GM23338 (cell line): ENCODE measurements around the gene CABCOCO1. TPM values are rescaled to one million over a fixed set of nuclear protein-coding genes. Genes with fewer than 3 reads are reported as not detected.

Experiments
- ATAC-seq: fragments of 200-7000 bp; cut with Tn5 transposase; 3 replicates; pipeline ENCODE4 v1.9.1; 2020
- DNase-seq: peaks from one replicate; pipeline ENCODE4 v3.0.0-alpha.2; 2015; ENCODE audit warnings: low spot score
- H2AFZ ChIP-seq: fragments of 200-600 bp; sonication (generic); 2 replicates; pipeline ENCODE4 v1.8.0; 2016; ENCODE audit warnings: antibody characterized with exemption, mild to moderate bottlenecking, moderate library complexity
- H3F3A ChIP-seq: fragments of 200-600 bp; sonication (generic); replicated peaks from 2 replicates; pipeline ENCODE4 v1.8.0; 2017; ENCODE audit warnings: antibody characterized with exemption, mixed run types, low read depth
- H3K27ac ChIP-seq: fragments of 200-600 bp; sonication (generic); 2 replicates; pipeline ENCODE4 v1.6.1; 2016; ENCODE audit warnings: low read depth
- H3K27me3 ChIP-seq: fragments of 200-600 bp; sonication (generic); 2 replicates; pipeline ENCODE4 v1.8.0; 2016; ENCODE audit warnings: mild to moderate bottlenecking, mixed run types, moderate library complexity; ENCODE audit not compliant: insufficient read depth
- H3K36me3 ChIP-seq: fragments of 200-600 bp; sonication (generic); 2 replicates; pipeline ENCODE4 v1.8.0; 2016; ENCODE audit warnings: mild to moderate bottlenecking; ENCODE audit not compliant: insufficient read depth
- H3K4me1 ChIP-seq: fragments of 200-600 bp; sonication (generic); 2 replicates; pipeline ENCODE4 v1.8.0; 2016; ENCODE audit warnings: mild to moderate bottlenecking, moderate library complexity; ENCODE audit not compliant: insufficient read depth
- H3K4me2 ChIP-seq: fragments of 200-600 bp; sonication (generic); 2 replicates; pipeline ENCODE4 v1.7.1; 2017; ENCODE audit warnings: mixed run types
- H3K4me3 ChIP-seq: fragments of 200-600 bp; sonication (generic); 2 replicates; pipeline ENCODE4 v1.6.1; 2016; ENCODE audit warnings: mixed run types
- H3K79me2 ChIP-seq: fragments of 200-600 bp; sonication (generic); replicated peaks from 2 replicates; pipeline ENCODE4 v1.8.0; 2017; ENCODE audit warnings: mild to moderate bottlenecking; ENCODE audit not compliant: insufficient read depth
- H3K9me2 ChIP-seq: fragments of 200-600 bp; sonication (generic); 2 replicates; pipeline ENCODE4 v1.8.0; 2017; ENCODE audit not compliant: insufficient read depth
- H4K20me1 ChIP-seq: fragments of 200-600 bp; sonication (generic); replicated peaks from 2 replicates; pipeline ENCODE4 v1.8.0; 2017; ENCODE audit warnings: mild to moderate bottlenecking; ENCODE audit not compliant: insufficient read depth
- H3K27ac Mint-ChIP-seq: 2 replicates; pipeline ENCODE4 v1.8.0; 2020; ENCODE audit warnings: inconsistent platforms, mild to moderate bottlenecking, moderate library complexity, mixed read lengths
- H3K27me3 Mint-ChIP-seq: 3 replicates; pipeline ENCODE4 v1.8.0; 2022; ENCODE audit warnings: low read depth, mild to moderate bottlenecking, moderate library complexity, mixed read lengths, inconsistent platforms; ENCODE audit not compliant: insufficient read depth, poor library complexity
- H3K36me3 Mint-ChIP-seq: 3 replicates; pipeline ENCODE4 v1.8.0; 2021; ENCODE audit warnings: low read depth, mild to moderate bottlenecking, inconsistent platforms, moderate library complexity, mixed read lengths
- H3K4me1 Mint-ChIP-seq: 3 replicates; pipeline ENCODE4 v1.8.0; 2020; ENCODE audit warnings: mild to moderate bottlenecking, inconsistent platforms, mixed read lengths
- H3K4me3 Mint-ChIP-seq: 3 replicates; pipeline ENCODE4 v1.8.0; 2021; ENCODE audit warnings: moderate library complexity, mild to moderate bottlenecking, inconsistent platforms, mixed read lengths
- H3K9me3 Mint-ChIP-seq: 3 replicates; pipeline ENCODE4 v1.8.0; 2020; ENCODE audit warnings: moderate library complexity, mild to moderate bottlenecking, inconsistent platforms, mixed read lengths
- CREB1 ChIP-seq: fragments of 250-450 bp; sonication (Bioruptor Pico); IDR thresholded peaks from 2 replicates; pipeline ENCODE4 v1.5.0; 2020; ENCODE audit warnings: low read depth, mild to moderate bottlenecking, moderate library complexity
- CTCF ChIP-seq, 2 experiments: fragments of 200-600 bp in 1 of 2; sonication (generic) in 1 of 2; conservative IDR thresholded peaks; 2 replicates each; pipeline versions ENCODE4 v1.5.1 to v1.6.1; 2016 to 2017; ENCODE audit warnings: antibody characterized with exemption in 2 of 2, low read depth in 2 of 2, mild to moderate bottlenecking in 2 of 2, moderate library complexity in 1 of 2
- EZH2 ChIP-seq: fragments of 200-600 bp; sonication (generic); IDR thresholded peaks from one replicate; pipeline ENCODE4 v1.8.0; 2017; ENCODE audit warnings: antibody characterized with exemption, mild to moderate bottlenecking, low read depth; ENCODE audit not compliant: unreplicated experiment
- EZH2phosphoT487 ChIP-seq: fragments of 200-600 bp; sonication (generic); IDR thresholded peaks from one replicate; pipeline ENCODE4 v1.8.1; 2018; ENCODE audit warnings: antibody characterized with exemption; ENCODE audit not compliant: unreplicated experiment
- JUNB ChIP-seq: IDR thresholded peaks from one replicate; pipeline ENCODE4 v1.6.1; 2016; ENCODE audit warnings: antibody characterized with exemption; ENCODE audit not compliant: unreplicated experiment
- NANOG ChIP-seq: IDR thresholded peaks from 2 replicates; pipeline ENCODE4 v1.6.1; 2016; ENCODE audit warnings: antibody characterized with exemption, borderline replicate concordance
- POLR2AphosphoS5 ChIP-seq: IDR thresholded peaks from 2 replicates; pipeline ENCODE4 v1.6.1; 2016; ENCODE audit warnings: antibody characterized with exemption, low read depth
- REST ChIP-seq: IDR thresholded peaks from one replicate; pipeline ENCODE4 v1.6.1; 2018; ENCODE audit warnings: antibody characterized with exemption; ENCODE audit not compliant: unreplicated experiment
- STAT1 ChIP-seq: IDR thresholded peaks from one replicate; pipeline ENCODE4 v1.6.1; 2016; ENCODE audit warnings: antibody characterized with exemption; ENCODE audit not compliant: unreplicated experiment
- ZNF114 ChIP-seq: fragments of 250-450 bp; sonication (Bioruptor Pico); IDR thresholded peaks from 2 replicates; pipeline ENCODE4 v1.5.0; 2020; ENCODE audit warnings: mild to moderate bottlenecking, moderate library complexity
- ZNF331 ChIP-seq: fragments of 250-450 bp; sonication (Bioruptor Pico); IDR thresholded peaks from 2 replicates; pipeline ENCODE4 v1.5.0; 2020; ENCODE audit warnings: low read depth, mild to moderate bottlenecking, moderate library complexity
- ZNF462 ChIP-seq: fragments of 250-450 bp; sonication (Bioruptor Pico); IDR thresholded peaks from 2 replicates; pipeline ENCODE4 v1.5.0; 2020; ENCODE audit warnings: mild to moderate bottlenecking, moderate library complexity
- polyA plus RNA-seq: library from polyadenylated mRNA; unstranded; fragments of >200 nt; fragmentation: Nextera tagmentation; extraction: Ambion mirVana; gene quantifications from 2 replicates; pipeline ENCODE4 v1.2.1, GENCODE V29; 2016
- total RNA-seq: library from RNA; depleted of rRNA; stranded (reverse); fragments of >200 nt; shearing (Covaris generic); gene quantifications from 2 replicates; pipeline ENCODE4 v1.2.3, GENCODE V29; 2014
- TF ChIP-seq, protein P1 (sequence below): IDR thresholded peaks from 2 replicates; pipeline ENCODE4 v1.6.1; 2016; ENCODE audit warnings: antibody characterized with exemption

CABCOCO1 gene
- total and polyA plus RNA-seq, 2 experiments from 2014 or later: not detected

GRCh38 chr10:61747307-61747706 lies 84.6 kb downstream of the CABCOCO1 start:
- Histone ChIP-seq H3F3A (no peaks in the 10 kb centered on the region), H3K36me3 (no peaks in the 10 kb centered on the region), H2AFZ (no peak overlapping the region), H3K4me2 (no peak overlapping the region), H4K20me1 (no peaks in the 10 kb centered on the region), H3K79me2 (no peaks in the 10 kb centered on the region), H3K4me3 (no peak overlapping the region), H3K27me3 (no peaks in the 10 kb centered on the region), H3K9me2 (no peaks in the 10 kb centered on the region), H3K27ac (no peak overlapping the region), H3K4me1 (peaks cover 5% of the 10 kb centered on the region)
- Mint-ChIP-seq H3K27ac (no peak overlapping the region), H3K4me1 (peaks cover 17% of the 10 kb centered on the region), H3K4me3 (no peak overlapping the region), H3K27me3 (peaks cover 2% of the 10 kb centered on the region), H3K36me3 (no peaks in the 10 kb centered on the region), H3K9me3 (no peaks in the 10 kb centered on the region)
- DNase-seq (no peak), ATAC-seq (no peak)
- TF ChIP-seq STAT1 (no peak), NANOG (no peak), ZNF114 (CRISPR knock-in tag) (no peak), REST (no peak), ZNF462 (CRISPR knock-in tag) (no peak), CTCF (conservative IDR thresholded peaks at IDR 0.05; ENCODE audit: low read depth in 2 of 2) (no peak), ZNF331 (CRISPR knock-in tag) (no peak), JUNB (no peak), EZH2 (no peak), CREB1 (CRISPR knock-in tag) (no peak), POLR2AphosphoS5 (no peak), EZH2phosphoT487 (no peak)
- TF ChIP-seq, protein P1, sequence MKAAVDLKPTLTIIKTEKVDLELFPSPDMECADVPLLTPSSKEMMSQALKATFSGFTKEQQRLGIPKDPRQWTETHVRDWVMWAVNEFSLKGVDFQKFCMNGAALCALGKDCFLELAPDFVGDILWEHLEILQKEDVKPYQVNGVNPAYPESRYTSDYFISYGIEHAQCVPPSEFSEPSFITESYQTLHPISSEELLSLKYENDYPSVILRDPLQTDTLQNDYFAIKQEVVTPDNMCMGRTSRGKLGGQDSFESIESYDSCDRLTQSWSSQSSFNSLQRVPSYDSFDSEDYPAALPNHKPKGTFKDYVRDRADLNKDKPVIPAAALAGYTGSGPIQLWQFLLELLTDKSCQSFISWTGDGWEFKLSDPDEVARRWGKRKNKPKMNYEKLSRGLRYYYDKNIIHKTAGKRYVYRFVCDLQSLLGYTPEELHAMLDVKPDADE: no peak
